A673 (cell line): Measurements from ENCODE around the gene TEX14.

Experiments used
- EZH2 ChIP-seq: fragments of 200-600 bp; sonication (generic); IDR thresholded peaks from 2 replicates; pipeline ENCODE4 v1.6.1; 2017; ENCODE audit warnings: borderline replicate concordance, low read depth, mild to moderate bottlenecking, mixed read lengths, antibody characterized with exemption, low read length; ENCODE audit not compliant: poor library complexity, severe bottlenecking
- TF ChIP-seq, protein P1 (sequence below): fragments of 300-800, 200-600 bp; sonication (generic); conservative IDR thresholded peaks from 2 replicates; pipeline ENCODE4 v1.5.1; 2017; ENCODE audit warnings: low read depth, mild to moderate bottlenecking, antibody characterized with exemption, low read length, moderate library complexity, mixed read lengths

DNA sequence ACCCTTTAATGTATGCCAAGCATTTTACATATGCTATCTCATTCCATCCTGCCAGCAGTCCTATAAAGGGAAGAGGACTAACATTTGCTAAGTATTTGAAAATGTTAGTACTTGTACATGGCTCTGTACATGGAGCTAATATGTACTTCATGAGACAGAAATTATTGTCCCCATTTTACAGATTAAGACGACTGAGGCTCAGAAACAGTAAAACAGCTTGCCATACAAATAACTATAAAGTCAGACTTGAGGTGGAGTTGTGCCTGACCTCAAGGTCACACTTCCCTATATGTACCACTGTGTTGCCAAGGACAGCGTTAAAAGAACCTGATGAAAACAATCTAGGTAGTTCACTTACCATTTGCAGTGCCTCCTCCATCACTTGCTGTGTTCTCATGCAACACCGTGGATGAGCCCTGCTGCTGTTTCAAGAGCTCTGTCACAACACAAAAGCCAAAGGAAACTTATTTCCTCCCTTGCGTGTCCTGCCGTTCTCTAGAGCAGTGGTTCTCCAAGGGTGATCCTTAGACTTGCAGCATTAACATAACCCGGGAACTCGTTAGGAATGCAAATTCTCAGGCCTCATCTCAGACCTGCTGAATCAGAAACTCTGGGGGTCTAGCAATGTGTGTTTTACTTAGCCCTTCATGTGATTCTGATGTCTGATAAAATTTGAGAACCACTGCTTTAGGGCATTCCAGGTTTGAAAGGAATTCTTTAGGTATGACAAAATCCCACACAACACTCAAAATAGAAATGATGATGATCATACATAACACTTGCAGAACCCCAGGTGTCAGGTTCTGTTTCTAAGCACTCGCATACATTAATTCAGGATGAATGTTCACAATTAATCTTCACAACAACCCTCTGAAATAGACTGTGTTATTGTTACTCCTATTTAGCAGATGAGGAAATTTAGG lies 126.2 kb downstream of the TEX14 start:
- TF ChIP-seq, protein P1, sequence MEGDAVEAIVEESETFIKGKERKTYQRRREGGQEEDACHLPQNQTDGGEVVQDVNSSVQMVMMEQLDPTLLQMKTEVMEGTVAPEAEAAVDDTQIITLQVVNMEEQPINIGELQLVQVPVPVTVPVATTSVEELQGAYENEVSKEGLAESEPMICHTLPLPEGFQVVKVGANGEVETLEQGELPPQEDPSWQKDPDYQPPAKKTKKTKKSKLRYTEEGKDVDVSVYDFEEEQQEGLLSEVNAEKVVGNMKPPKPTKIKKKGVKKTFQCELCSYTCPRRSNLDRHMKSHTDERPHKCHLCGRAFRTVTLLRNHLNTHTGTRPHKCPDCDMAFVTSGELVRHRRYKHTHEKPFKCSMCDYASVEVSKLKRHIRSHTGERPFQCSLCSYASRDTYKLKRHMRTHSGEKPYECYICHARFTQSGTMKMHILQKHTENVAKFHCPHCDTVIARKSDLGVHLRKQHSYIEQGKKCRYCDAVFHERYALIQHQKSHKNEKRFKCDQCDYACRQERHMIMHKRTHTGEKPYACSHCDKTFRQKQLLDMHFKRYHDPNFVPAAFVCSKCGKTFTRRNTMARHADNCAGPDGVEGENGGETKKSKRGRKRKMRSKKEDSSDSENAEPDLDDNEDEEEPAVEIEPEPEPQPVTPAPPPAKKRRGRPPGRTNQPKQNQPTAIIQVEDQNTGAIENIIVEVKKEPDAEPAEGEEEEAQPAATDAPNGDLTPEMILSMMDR, result no peak
- TF ChIP-seq EZH2, result no peak
